HCT116 (cell line): ENCODE data around the gene IQCB1. TPM values are rescaled to one million over a fixed set of nuclear protein-coding genes. Genes with fewer than 3 reads are reported as not detected.

Experiments
- ATAC-seq: fragments of 200-7000 bp; cut with Tn5 transposase; 2 replicates; pipeline ENCODE4 v1.9.1; 2020; ENCODE audit warnings: mild to moderate bottlenecking, moderate library complexity
- BruUV-seq: library from RNA; stranded (reverse); fragments of 400-500 nt; replicated peaks from 2 replicates; lab custom pipeline; 2021; lab: Mats Ljungman, UMichigan
- CTCF ChIA-PET: fragments of 300-600 bp; sonication (Branson Sonifier 250); formaldehyde crosslinking; loops from one replicate; lab custom pipeline; 2021; ENCODE audit warnings: antibody characterized with exemption; lab: Charles Lee
- POLR2A ChIA-PET: fragments of 300-600, 350-600 bp; sonication (Branson Sonifier 250); formaldehyde crosslinking; loops from one replicate; lab custom pipeline; 2021; ENCODE audit warnings: antibody characterized with exemption; lab: Charles Lee
- RAD21 ChIA-PET, 2 experiments: fragments of 300-600 bp; sonication (Branson Sonifier 250); formaldehyde crosslinking; loops; one replicate each; lab custom pipeline; 2023; ENCODE audit warnings: low total read pairs in 2 of 2; ENCODE audit not compliant: uncharacterized antibody in 2 of 2, unreplicated experiment in 2 of 2, low non-redundant PET in 1 of 2; lab: Charles Lee
- DNase-seq: peaks from one replicate; pipeline ENCODE4 v3.0.0-alpha.2; 2010; ENCODE audit warnings: low read depth, low spot score
- H2AFZ ChIP-seq: fragments of 200-600 bp; shearing (Covaris generic), sonication (generic); 2 replicates; pipeline ENCODE4 v1.6.1; 2017; ENCODE audit warnings: low read depth, mixed run types, mixed read lengths, antibody characterized with exemption, low read length; ENCODE audit not compliant: poor library complexity, severe bottlenecking
- H3K27ac ChIP-seq: 2 replicates; pipeline ENCODE4 v1.5.1; 2012; ENCODE audit warnings: low read depth, low read length
- H3K27me3 ChIP-seq: fragments of 200-600 bp; sonication (generic); 2 replicates; pipeline ENCODE4 v1.6.1; 2016; ENCODE audit warnings: mixed run types, low read length, mixed read lengths; ENCODE audit not compliant: insufficient read depth
- H3K36me3 ChIP-seq, 2 experiments: fragments of 200-500 bp in 1 of 2; fragments of 200-600 bp in 1 of 2; sonication (Bioruptor generic) in 1 of 2; sonication (generic) in 1 of 2; 2 replicates each; pipeline versions ENCODE4 v1.5.1 to v1.6.1; 2014 to 2016; ENCODE audit warnings: low read length in 2 of 2, inconsistent platforms in 1 of 2, mixed read lengths in 1 of 2, mixed run types in 1 of 2; ENCODE audit not compliant: insufficient read depth in 2 of 2, control insufficient read depth in 1 of 2
- H3K4me1 ChIP-seq, 2 experiments: fragments of 200-600 bp in 1 of 2; sonication (generic) in 1 of 2; 2 replicates each; pipeline versions ENCODE4 v1.5.1 to v1.6.1; 2012 to 2017; ENCODE audit warnings: low read length in 2 of 2, inconsistent platforms in 1 of 2, mild to moderate bottlenecking in 1 of 2, mixed read lengths in 1 of 2, mixed run types in 1 of 2, moderate library complexity in 1 of 2; ENCODE audit not compliant: insufficient read depth in 2 of 2, control insufficient read depth in 1 of 2
- H3K4me2 ChIP-seq: fragments of 200-600 bp; sonication (generic); 2 replicates; pipeline ENCODE4 v1.6.1; 2017; ENCODE audit warnings: mixed run types, low read length, mixed read lengths
- H3K4me3 ChIP-seq, 2 experiments: fragments of 200-600 bp in 1 of 2; sonication (generic) in 1 of 2; replicated peaks in 1 of 2; 2 replicates each; pipeline ENCODE4 v1.5.1; 2011 to 2016; ENCODE audit warnings: low read length in 2 of 2, control low read depth in 1 of 2, low read depth in 1 of 2, mild to moderate bottlenecking in 1 of 2, mixed read lengths in 1 of 2, mixed run types in 1 of 2
- H3K79me2 ChIP-seq: fragments of 200-600 bp; sonication (generic); 2 replicates; pipeline ENCODE4 v1.6.1; 2017; ENCODE audit warnings: mild to moderate bottlenecking, mixed run types, low read length, moderate library complexity, mixed read lengths; ENCODE audit not compliant: insufficient read depth
- H3K9ac ChIP-seq: fragments of 200-600 bp; sonication (generic); 2 replicates; pipeline ENCODE4 v1.6.1; 2016; ENCODE audit warnings: low read length, mixed read lengths
- H3K9me2 ChIP-seq: fragments of 200-600 bp; sonication (generic), shearing (Covaris generic); 2 replicates; pipeline ENCODE4 v1.6.1; 2017; ENCODE audit warnings: mixed run types, mild to moderate bottlenecking, moderate library complexity; ENCODE audit not compliant: insufficient read depth
- H3K9me3 ChIP-seq, 2 experiments: fragments of 200-500 bp in 1 of 2; fragments of 200-600 bp in 1 of 2; sonication (Bioruptor generic) in 1 of 2; sonication (generic) in 1 of 2; 2 replicates each; pipeline ENCODE4 v1.6.1; 2014 to 2017; ENCODE audit warnings: low read length in 2 of 2, mixed read lengths in 2 of 2, inconsistent platforms in 1 of 2, low read depth in 1 of 2, mild to moderate bottlenecking in 1 of 2, mixed run types in 1 of 2, moderate library complexity in 1 of 2; ENCODE audit not compliant: control insufficient read depth in 1 of 2, insufficient read depth in 1 of 2
- H4K20me1 ChIP-seq: fragments of 200-600 bp; sonication (generic), shearing (Covaris generic); 2 replicates; pipeline ENCODE4 v1.6.1; 2017; ENCODE audit warnings: mixed run types, mild to moderate bottlenecking, moderate library complexity; ENCODE audit not compliant: insufficient read depth
- ATF3 ChIP-seq: IDR thresholded peaks from 2 replicates; pipeline ENCODE4 v1.6.1; 2012
- EGR1 ChIP-seq: IDR thresholded peaks from 2 replicates; pipeline ENCODE4 v1.6.1; 2012; ENCODE audit warnings: low read depth
- ELF1 ChIP-seq: IDR thresholded peaks from 2 replicates; pipeline ENCODE4 v1.6.1; 2012; ENCODE audit warnings: low read depth, borderline replicate concordance
- FOSL1 ChIP-seq: IDR thresholded peaks from 2 replicates; pipeline ENCODE4 v1.6.1; 2012; ENCODE audit warnings: low read depth
- JUND ChIP-seq: IDR thresholded peaks from 2 replicates; pipeline ENCODE4 v1.6.1; 2012
- MAX ChIP-seq: IDR thresholded peaks from 2 replicates; pipeline ENCODE4 v1.6.1; 2012
- POLR2A ChIP-seq: IDR thresholded peaks from 2 replicates; pipeline ENCODE4 v1.7.0; 2011; ENCODE audit warnings: borderline replicate concordance; ENCODE audit not compliant: insufficient read depth, insufficient read length; ENCODE audit errors: extremely low read depth
- POLR2AphosphoS5 ChIP-seq: IDR thresholded peaks from 2 replicates; pipeline ENCODE4 v1.6.1; 2011; ENCODE audit warnings: mild to moderate bottlenecking, low read depth, low read length, moderate library complexity
- SIN3A ChIP-seq: IDR thresholded peaks from 2 replicates; pipeline ENCODE4 v1.6.1; 2012; ENCODE audit warnings: low read depth
- SP1 ChIP-seq: IDR thresholded peaks from 2 replicates; pipeline ENCODE4 v1.6.1; 2012; ENCODE audit warnings: low read depth
- SRF ChIP-seq: IDR thresholded peaks from 2 replicates; pipeline ENCODE4 v1.6.1; 2012; ENCODE audit warnings: low read depth
- YY1 ChIP-seq: IDR thresholded peaks from 2 replicates; pipeline ENCODE4 v1.6.1; 2011; ENCODE audit warnings: low read length, low read depth, moderate library complexity, mild to moderate bottlenecking; ENCODE audit not compliant: insufficient replicate concordance; ENCODE audit errors: extremely low read depth
- ZFX ChIP-seq: fragments of 450-650 bp; IDR thresholded peaks from 2 replicates; pipeline ENCODE4 v1.6.1; 2017
- intact Hi-C: fragments of 100-400 bp; cut with micrococcal nuclease; formaldehyde crosslinking; loops from 2 replicates; pipeline ENCODE4 v1.10.0; 2022
- total RNA-seq: library from RNA; stranded (reverse); gene quantifications from one replicate; pipeline ENCODE4 v1.2.1, GENCODE V29; 2021; ENCODE audit not compliant: unreplicated experiment

IQCB1 gene
- total RNA-seq, 1 experiment from 2014 or later: 22.2 TPM

- Histone ChIP-seq H2AFZ (no peak within 1 kb of the TSS), H4K20me1 (no peaks in the 10 kb centered on the region), H3K27me3 (no peaks in the 10 kb centered on the region), H3K79me2 (peaks cover 34% of the 10 kb centered on the region), H3K4me3 (peak within 1 kb of the TSS; percentile 72 to 84), H3K36me3 (no peaks in the 10 kb centered on the region), H3K4me2 (peak within 1 kb of the TSS; percentile 77), H3K4me1 (peaks cover 3 to 17% of the 10 kb centered on the region in 2 experiments; a peak in 2 of 4 replicates), H3K9ac (peak within 1 kb of the TSS; percentile 81), H3K9me2 (no peaks in the 10 kb centered on the region), H3K9me3 (no peaks in the 10 kb centered on the region), H3K27ac (peak within 1 kb of the TSS; percentile 50)
- RAD21 ChIA-PET: no interaction called here
- DNase-seq (peak; percentile 99), ATAC-seq (peak; percentile 94)
- intact Hi-C loops: no loop called here
- TF ChIP-seq YY1 (peak; percentile 38), JUND (0 out of 2 replicates have a peak, but pooled peaks have one; percentile 10), MAX (peak; percentile 41; the same call in 1 of the 2 replicates), POLR2A (peak; percentile 88), ATF3 (no peak), ZFX (peak; percentile 96), POLR2AphosphoS5 (peak; percentile 97), SIN3A (peak; percentile 81), EGR1 (peak; percentile 56; the same call in 1 of the 2 replicates), ELF1 (peak; percentile 77), FOSL1 (no peak), SP1 (peak; percentile 97), SRF (no peak)
- POLR2A ChIA-PET: interaction anchor here (0.7 to 1.4 kb wide), 2 partner anchors 40 to 246 kb away, joined by 3 read pairs; no protein-coding TSS in a partner anchor
- BruUV-seq: no TSS peak
- CTCF ChIA-PET: no interaction called here
Measured at GRCh38 chr3:121749276-121750086, 85.4 kb downstream of the IQCB1 start, which contains the start of gene GOLGB1. Gene GOLGB1, minus strand, starts transcription at chr3:121749741. Its CDS starts 18,770 bp downstream, at chr3:121730971.
